ENCODE measurements around the gene PEAK3. TPM values are rescaled to one million over a fixed set of nuclear protein-coding genes. Genes with fewer than 3 reads are reported as not detected.
A peak's percentile ranks its signal among the peaks of the same experiment; 100 is the strongest.

Gene PEAK3
- total RNA-seq, 2 donors from 2014 or later: 1.5 to 1.9 TPM

DNA sequence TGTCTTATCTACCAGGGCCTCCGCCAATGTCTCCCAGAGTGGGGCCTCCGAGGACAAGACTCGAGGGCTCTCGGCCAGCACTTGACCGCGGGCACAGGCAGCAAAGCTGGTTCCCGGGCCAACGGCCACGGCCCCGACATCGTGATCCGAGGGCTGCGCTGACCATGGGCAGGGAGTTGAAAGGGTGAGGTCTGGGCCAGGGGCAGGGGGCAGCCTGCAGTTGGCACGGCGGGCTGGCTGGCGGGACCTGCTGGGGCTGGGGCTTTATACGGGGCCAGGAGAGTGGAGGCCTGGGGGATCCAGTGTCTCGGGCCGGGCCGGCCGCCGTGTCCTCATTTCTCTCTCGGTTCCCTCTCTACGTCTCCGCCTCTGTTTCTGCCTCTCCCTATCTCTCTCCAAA lies 35.8 kb upstream of the PEAK3 start:
- peaks cover 0 to 3% of the 10 kb centered on the region in 2 donors for H3K9me3 ChIP-seq
- no peak overlapping the region for H3K4me3 ChIP-seq
- no peak overlapping the region for H3K27ac ChIP-seq
- peaks cover 5% of the 10 kb centered on the region for H3K36me3 ChIP-seq
- H3K27me3 ChIP-seq: peaks cover 0 to under 1% of the 10 kb centered on the region in 2 donors
- DNase-seq (ENCODE audit: low spot score): no peak
- peaks cover 0 to 4% of the 10 kb centered on the region in 2 donors for H3K4me1 ChIP-seq
- TF ChIP-seq, protein P1, sequence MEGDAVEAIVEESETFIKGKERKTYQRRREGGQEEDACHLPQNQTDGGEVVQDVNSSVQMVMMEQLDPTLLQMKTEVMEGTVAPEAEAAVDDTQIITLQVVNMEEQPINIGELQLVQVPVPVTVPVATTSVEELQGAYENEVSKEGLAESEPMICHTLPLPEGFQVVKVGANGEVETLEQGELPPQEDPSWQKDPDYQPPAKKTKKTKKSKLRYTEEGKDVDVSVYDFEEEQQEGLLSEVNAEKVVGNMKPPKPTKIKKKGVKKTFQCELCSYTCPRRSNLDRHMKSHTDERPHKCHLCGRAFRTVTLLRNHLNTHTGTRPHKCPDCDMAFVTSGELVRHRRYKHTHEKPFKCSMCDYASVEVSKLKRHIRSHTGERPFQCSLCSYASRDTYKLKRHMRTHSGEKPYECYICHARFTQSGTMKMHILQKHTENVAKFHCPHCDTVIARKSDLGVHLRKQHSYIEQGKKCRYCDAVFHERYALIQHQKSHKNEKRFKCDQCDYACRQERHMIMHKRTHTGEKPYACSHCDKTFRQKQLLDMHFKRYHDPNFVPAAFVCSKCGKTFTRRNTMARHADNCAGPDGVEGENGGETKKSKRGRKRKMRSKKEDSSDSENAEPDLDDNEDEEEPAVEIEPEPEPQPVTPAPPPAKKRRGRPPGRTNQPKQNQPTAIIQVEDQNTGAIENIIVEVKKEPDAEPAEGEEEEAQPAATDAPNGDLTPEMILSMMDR (IDR thresholded peaks at IDR 0.05): no peak

DNA sequence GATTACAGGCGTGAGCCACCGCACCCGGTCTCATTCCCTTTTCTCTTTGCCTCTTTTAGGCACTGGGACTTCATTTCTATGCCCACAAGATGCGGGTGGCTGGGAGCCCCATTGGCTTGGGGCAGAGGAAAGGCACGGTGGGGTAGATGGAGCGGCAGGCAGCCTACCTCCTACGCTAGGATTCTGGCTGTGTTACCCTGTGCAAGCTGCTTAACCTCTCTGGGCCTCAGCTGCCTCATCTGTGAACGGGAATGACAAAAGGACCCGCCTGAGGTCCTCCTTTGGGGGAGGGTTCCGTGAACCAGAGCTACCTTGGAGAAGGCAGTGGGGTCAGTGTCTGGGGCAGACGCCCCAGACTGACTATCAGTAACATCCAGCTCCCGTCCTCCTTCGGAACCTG lies 35.3 kb upstream of the PEAK3 start:
- TF ChIP-seq, protein P1 (IDR thresholded peaks at IDR 0.05): no peak
- Histone ChIP-seq H3K36me3 (peaks cover 4% of the 10 kb centered on the region), H3K27ac (no peak overlapping the region), H3K27me3 (peaks cover 0 to 5% of the 10 kb centered on the region in 2 donors), H3K4me3 (no peak overlapping the region), H3K4me1 (peaks cover 0 to 4% of the 10 kb centered on the region in 2 donors), H3K9me3 (peaks cover 0 to 3% of the 10 kb centered on the region in 2 donors)
- no peak for DNase-seq (ENCODE audit: low spot score)

DNA sequence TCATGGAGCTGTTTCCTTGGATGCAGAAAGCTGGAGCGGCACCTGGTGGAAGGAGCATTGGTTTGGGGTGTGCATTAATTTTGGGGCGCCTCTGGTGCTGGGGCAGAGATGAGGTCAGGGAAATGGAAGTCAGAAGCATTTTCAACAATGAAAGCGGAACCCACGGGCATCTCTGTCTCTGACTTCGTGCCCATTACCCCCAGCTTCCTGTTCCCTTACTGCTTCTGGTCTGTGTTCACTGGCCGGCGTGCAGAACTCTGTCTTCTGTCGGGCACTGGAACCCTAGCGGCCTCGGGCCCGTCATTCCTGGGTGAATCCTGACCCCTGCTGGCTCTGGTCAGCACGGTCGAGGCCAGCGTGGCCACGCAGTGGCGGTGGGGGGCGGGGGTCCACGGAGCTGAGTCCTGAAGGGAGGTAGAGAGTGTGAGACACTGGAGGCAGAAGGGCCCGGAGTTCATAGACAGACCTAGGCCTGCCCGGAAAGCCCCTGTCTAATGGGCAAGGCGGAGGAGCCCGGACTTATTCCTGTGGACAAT lies 33.9 kb upstream of the PEAK3 start:
- Histone ChIP-seq H3K4me3 (no peak overlapping the region), H3K36me3 (no peaks in the 10 kb centered on the region), H3K4me1 (peaks cover 0 to 4% of the 10 kb centered on the region in 2 donors), H3K27me3 (peaks cover 0 to 8% of the 10 kb centered on the region in 2 donors), H3K27ac (no peak overlapping the region), H3K9me3 (peaks cover 0 to 3% of the 10 kb centered on the region in 2 donors)
- peak; percentile 79 for DNase-seq (ENCODE audit: low spot score)
- TF ChIP-seq, protein P1 (IDR thresholded peaks at IDR 0.05): peak in 1 of 2 donors; percentile 70

DNA sequence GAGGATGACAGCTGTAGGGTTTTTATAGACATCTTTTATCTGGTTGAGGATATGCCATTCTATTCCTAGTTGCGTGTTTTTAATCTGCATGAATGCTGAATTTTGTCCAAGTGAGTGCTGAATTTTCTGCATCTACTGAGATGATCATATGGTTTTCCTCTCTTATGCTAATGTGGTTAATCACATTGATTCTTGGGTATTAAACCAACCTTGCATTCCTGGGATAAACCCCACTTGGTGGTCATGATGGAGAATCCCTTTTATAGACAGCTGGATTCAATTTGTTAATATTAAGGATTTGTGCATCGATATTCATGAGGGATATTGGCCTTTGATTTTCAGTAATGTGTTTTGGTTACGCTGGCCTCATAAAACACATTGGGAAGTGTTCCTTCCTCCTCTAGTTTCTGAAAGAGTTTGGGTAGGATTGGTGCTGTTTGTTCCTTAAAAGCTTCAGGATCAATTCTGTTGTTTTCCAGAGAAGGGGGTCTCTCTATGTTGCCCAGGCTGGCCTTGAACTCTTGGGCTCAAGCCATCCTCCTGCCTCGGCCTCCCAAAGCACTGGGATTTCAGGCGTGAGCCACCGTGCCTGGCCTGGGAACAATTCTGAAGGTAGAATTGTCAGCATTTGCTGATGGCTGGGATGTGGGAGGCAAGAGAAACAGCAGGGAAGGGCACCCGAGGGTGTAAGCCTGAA lies 33.3 kb upstream of the PEAK3 start:
- H3K9me3 ChIP-seq: peaks cover 0 to 3% of the 10 kb centered on the region in 2 donors
- H3K4me1 ChIP-seq: peaks cover 0 to 4% of the 10 kb centered on the region in 2 donors
- no peak for DNase-seq (ENCODE audit: low spot score)
- H3K4me3 ChIP-seq: no peak overlapping the region
- H3K27ac ChIP-seq: no peak overlapping the region
- TF ChIP-seq, protein P1 (IDR thresholded peaks at IDR 0.05): no peak
- H3K36me3 ChIP-seq: no peaks in the 10 kb centered on the region
- H3K27me3 ChIP-seq: peaks cover 0 to 8% of the 10 kb centered on the region in 2 donors

DNA sequence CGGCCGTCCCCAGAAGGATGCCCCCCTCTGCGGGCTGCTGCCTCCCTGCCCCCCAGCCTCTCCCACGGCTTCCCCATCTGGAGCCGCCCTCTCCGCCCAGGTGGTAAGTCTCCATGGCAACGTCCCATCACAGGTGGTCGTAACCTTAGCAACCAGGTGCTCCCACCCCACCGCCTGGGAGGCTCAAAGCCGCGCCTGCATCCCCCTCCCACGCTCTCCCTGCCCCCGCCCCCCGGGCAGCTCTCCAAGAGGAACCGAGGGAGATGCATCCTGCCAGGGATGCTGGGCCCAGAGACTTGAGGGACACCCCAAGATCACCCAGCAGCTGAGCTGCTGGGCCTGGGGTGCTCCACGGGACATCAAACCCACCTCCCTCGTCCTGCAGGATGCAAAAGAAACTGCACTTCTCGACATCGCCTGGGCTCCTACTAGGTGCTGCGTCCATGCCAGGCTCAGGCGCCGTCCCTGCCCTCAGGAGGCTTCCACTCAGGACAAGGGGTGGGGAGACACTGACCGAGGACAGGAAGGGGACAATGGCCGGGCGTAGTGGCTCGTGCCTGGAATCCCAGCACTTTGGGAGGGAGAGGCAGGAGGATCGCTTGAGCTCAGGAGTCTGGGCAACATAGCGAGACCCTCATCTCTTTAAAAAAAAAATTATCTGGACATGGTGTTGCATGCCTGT lies 31.0 kb upstream of the PEAK3 start:
- H3K4me3 ChIP-seq: no peak overlapping the region
- no peak overlapping the region for H3K27ac ChIP-seq
- H3K4me1 ChIP-seq: peaks cover 0 to 4% of the 10 kb centered on the region in 2 donors
- DNase-seq (ENCODE audit: low spot score): no peak
- peaks cover 0 to 8% of the 10 kb centered on the region in 2 donors for H3K27me3 ChIP-seq
- peaks cover 0 to 3% of the 10 kb centered on the region in 2 donors for H3K9me3 ChIP-seq
- TF ChIP-seq, protein P1 (IDR thresholded peaks at IDR 0.05): no peak
- H3K36me3 ChIP-seq: no peaks in the 10 kb centered on the region

All from right atrium auricular region (tissue), 2 donors.